Glutamatergic neuron (in vitro differentiated cells): ENCODE results near the gene TMED9. TPM values are rescaled to one million over a fixed set of nuclear protein-coding genes. Genes with fewer than 3 reads are reported as not detected.
A peak's percentile ranks its signal among the peaks of the same experiment; 100 is the strongest.

ENCODE experiments used
- DNase-seq: peaks from one replicate; pipeline ENCODE4 v3.0.0; 2022
- H3K27ac Mint-ChIP-seq: one replicate; pipeline ENCODE4 v1.8.0; 2020; ENCODE audit warnings: mild to moderate bottlenecking, mixed read lengths, inconsistent platforms; ENCODE audit not compliant: unreplicated experiment
- H3K27me3 Mint-ChIP-seq: one replicate; pipeline ENCODE4 v1.8.0; 2020; ENCODE audit warnings: mild to moderate bottlenecking, moderate library complexity, mixed read lengths, inconsistent platforms; ENCODE audit not compliant: unreplicated experiment
- H3K36me3 Mint-ChIP-seq: one replicate; pipeline ENCODE4 v1.8.0; 2020; ENCODE audit warnings: mild to moderate bottlenecking, mixed read lengths, inconsistent platforms; ENCODE audit not compliant: unreplicated experiment
- H3K4me1 Mint-ChIP-seq: one replicate; pipeline ENCODE4 v1.8.0; 2020; ENCODE audit warnings: mild to moderate bottlenecking, low read depth, mixed read lengths, inconsistent platforms; ENCODE audit not compliant: unreplicated experiment
- H3K4me3 Mint-ChIP-seq: one replicate; pipeline ENCODE4 v1.8.0; 2020; ENCODE audit warnings: mild to moderate bottlenecking, mixed read lengths, inconsistent platforms; ENCODE audit not compliant: unreplicated experiment
- H3K9me3 Mint-ChIP-seq: one replicate; pipeline ENCODE4 v1.8.0; 2020; ENCODE audit warnings: mild to moderate bottlenecking, moderate library complexity, mixed read lengths, inconsistent platforms; ENCODE audit not compliant: unreplicated experiment
- CTCF ChIP-seq: fragments of 200-600 bp; sonication (generic); IDR thresholded peaks from one replicate; pipeline ENCODE4 v1.5.0; 2021; ENCODE audit not compliant: partially characterized antibody, unreplicated experiment
- total RNA-seq: library from RNA; stranded (reverse); fragmentation: NEBNext Ultra II Directional; extraction: Animal tissue kit (Norgen Biotek cat#: 25700); gene quantifications from one replicate; pipeline ENCODE4 v1.2.1, GENCODE V29; 2021; ENCODE audit not compliant: unreplicated experiment

The TMED9 gene
- total RNA-seq, 1 donor from 2014 or later = 94.6 TPM

DNA sequence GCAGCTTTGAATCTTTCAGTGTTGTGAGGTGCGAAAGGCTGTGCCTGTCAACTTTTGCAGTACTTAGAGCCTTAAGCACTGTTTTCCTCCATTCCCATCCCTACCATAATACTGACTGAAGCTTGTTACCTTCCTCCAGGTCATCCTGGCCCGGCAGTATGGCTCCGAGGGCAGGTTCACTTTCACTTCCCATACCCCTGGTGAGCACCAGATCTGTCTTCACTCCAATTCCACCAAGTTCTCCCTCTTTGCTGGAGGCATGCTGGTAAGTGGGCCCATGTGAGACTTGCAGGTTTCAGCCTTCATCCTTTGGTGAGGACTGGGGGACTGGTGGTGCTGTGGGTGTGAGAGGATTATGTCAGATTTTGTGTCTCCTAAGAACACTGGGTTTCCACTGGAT lies 1.5 kb downstream of the TMED9 start:
- no peak for DNase-seq
- TF ChIP-seq CTCF = no peak
- no peaks in the 10 kb centered on the region for H3K36me3 Mint-ChIP-seq
- H3K27ac Mint-ChIP-seq = peak overlapping the region; percentile 8
- peaks cover 5% of the 10 kb centered on the region for H3K9me3 Mint-ChIP-seq
- no peaks in the 10 kb centered on the region for H3K4me1 Mint-ChIP-seq
- H3K27me3 Mint-ChIP-seq = peaks cover 4% of the 10 kb centered on the region
- peak overlapping the region; percentile 99 for H3K4me3 Mint-ChIP-seq

DNA sequence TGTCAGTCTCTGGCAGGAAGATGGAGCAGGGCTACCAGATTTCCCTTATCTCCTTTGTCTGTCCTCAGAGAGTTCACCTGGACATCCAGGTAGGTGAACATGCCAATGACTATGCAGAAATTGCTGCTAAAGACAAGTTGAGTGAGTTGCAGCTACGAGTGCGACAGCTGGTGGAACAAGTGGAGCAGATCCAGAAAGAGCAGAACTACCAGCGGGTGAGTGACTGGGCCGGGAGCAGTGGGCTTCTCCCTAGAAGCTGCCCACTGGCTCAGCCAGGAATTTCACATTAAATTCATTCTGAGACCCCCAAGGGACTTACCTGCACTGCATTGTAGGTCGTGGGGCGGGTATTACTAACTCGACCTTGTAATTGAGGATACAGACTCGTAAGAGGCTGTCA lies 2.1 kb downstream of the TMED9 start:
- H3K27ac Mint-ChIP-seq = peak overlapping the region; percentile 52
- no peaks in the 10 kb centered on the region for H3K36me3 Mint-ChIP-seq
- H3K4me3 Mint-ChIP-seq = peak overlapping the region; percentile 99
- DNase-seq = no peak
- peaks cover 5% of the 10 kb centered on the region for H3K9me3 Mint-ChIP-seq
- no peaks in the 10 kb centered on the region for H3K4me1 Mint-ChIP-seq
- no peak for TF ChIP-seq CTCF
- H3K27me3 Mint-ChIP-seq = peaks cover 2% of the 10 kb centered on the region

GRCh38 chr5:177595026-177595585 lies 3.1 kb downstream of the TMED9 start:
- DNase-seq = no peak
- TF ChIP-seq CTCF = no peak
- Mint-ChIP-seq H3K27ac (no peak overlapping the region), H3K27me3 (peaks cover 2% of the 10 kb centered on the region), H3K36me3 (no peaks in the 10 kb centered on the region), H3K9me3 (peaks cover 5% of the 10 kb centered on the region), H3K4me1 (no peaks in the 10 kb centered on the region), H3K4me3 (no peak overlapping the region)

- Mint-ChIP-seq H3K27ac (no peak overlapping the region), H3K27me3 (peaks cover 8% of the 10 kb centered on the region), H3K9me3 (peaks cover 9% of the 10 kb centered on the region), H3K36me3 (no peaks in the 10 kb centered on the region), H3K4me1 (peaks cover 6% of the 10 kb centered on the region), H3K4me3 (no peak overlapping the region)
- DNase-seq = no peak
- TF ChIP-seq CTCF = no peak
These were observed 4.2 kb downstream of the TMED9 start for GRCh38 chr5:177595991-177596774.

DNA sequence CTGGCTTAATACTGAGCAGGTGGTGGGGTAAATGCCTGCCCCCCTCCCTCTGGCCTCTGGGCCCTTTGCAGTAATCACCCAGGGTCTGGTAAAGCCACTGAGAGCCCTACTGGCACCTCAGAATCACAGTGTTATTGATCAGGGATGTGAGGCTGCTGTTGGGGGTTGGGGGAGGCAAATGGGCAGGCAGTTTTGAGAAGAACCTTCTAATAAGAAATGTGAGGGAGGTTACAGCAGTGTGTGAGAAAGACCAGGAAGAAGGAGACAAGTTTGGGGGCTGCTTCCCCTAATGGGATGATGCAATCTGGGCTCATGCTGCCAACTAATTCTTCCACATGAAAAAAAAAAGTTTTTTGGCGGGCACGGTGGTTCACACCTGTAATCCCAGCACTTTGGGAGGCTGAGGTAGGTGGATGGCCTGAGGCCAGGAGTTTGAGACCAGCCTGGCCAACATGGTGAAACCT lies 4.8 kb downstream of the TMED9 start:
- no peak for TF ChIP-seq CTCF
- peaks cover 5% of the 10 kb centered on the region for H3K9me3 Mint-ChIP-seq
- no peak for DNase-seq
- peaks cover 8% of the 10 kb centered on the region for H3K27me3 Mint-ChIP-seq
- no peaks in the 10 kb centered on the region for H3K36me3 Mint-ChIP-seq
- H3K4me1 Mint-ChIP-seq = peaks cover 6% of the 10 kb centered on the region
- no peak overlapping the region for H3K27ac Mint-ChIP-seq
- no peak overlapping the region for H3K4me3 Mint-ChIP-seq
